ENCODE measurements around the gene GALNT2.
A peak's percentile ranks its signal among the peaks of the same experiment; 100 is the strongest.

The GALNT2 gene

GRCh38 chr1:230097370-230097769 is 30.3 kb downstream of the GALNT2 start:
- DNase-seq: no peak

GRCh38 chr1:230098723-230099122 is 31.7 kb downstream of the GALNT2 start:
- DNase-seq: no peak

- no peak for DNase-seq
These were observed 32.4 kb downstream of the GALNT2 start for GRCh38 chr1:230099465-230099864.

- DNase-seq: no peak
These were observed 33.9 kb downstream of the GALNT2 start for GRCh38 chr1:230100932-230101331.

GRCh38 chr1:230101556-230101955 is 34.5 kb downstream of the GALNT2 start:
- DNase-seq: no peak

GRCh38 chr1:230102046-230102445 is 35.0 kb downstream of the GALNT2 start:
- no peak for DNase-seq

GRCh38 chr1:230102472-230102871 is 35.4 kb downstream of the GALNT2 start:
- no peak for DNase-seq

- DNase-seq: no peak
These were observed 36.5 kb downstream of the GALNT2 start for GRCh38 chr1:230103306-230104173.

GRCh38 chr1:230104395-230105244 is 37.6 kb downstream of the GALNT2 start:
- peak; percentile 63 for DNase-seq

- no peak for DNase-seq
These were observed 38.3 kb downstream of the GALNT2 start for GRCh38 chr1:230105245-230105753.

GRCh38 chr1:230105754-230106625 is 39.0 kb downstream of the GALNT2 start:
- no peak for DNase-seq

GRCh38 chr1:230107941-230108340 is 40.9 kb downstream of the GALNT2 start:
- DNase-seq: no peak

- DNase-seq: no peak
These were observed 41.5 kb downstream of the GALNT2 start for GRCh38 chr1:230108580-230108979.

GRCh38 chr1:230109066-230109465 is 42.0 kb downstream of the GALNT2 start:
- no peak for DNase-seq

- DNase-seq: peak; percentile 51
These were observed 43.0 kb downstream of the GALNT2 start for GRCh38 chr1:230109895-230110667.

GRCh38 chr1:230110971-230111370 is 43.9 kb downstream of the GALNT2 start:
- DNase-seq: no peak

GRCh38 chr1:230112131-230112701 is 45.2 kb downstream of the GALNT2 start:
- no peak for DNase-seq

GRCh38 chr1:230112782-230113181 is 45.7 kb downstream of the GALNT2 start:
- no peak for DNase-seq

- DNase-seq: no peak
These were observed 46.2 kb downstream of the GALNT2 start for GRCh38 chr1:230113235-230113592.

GRCh38 chr1:230113593-230114236 is 46.7 kb downstream of the GALNT2 start:
- no peak for DNase-seq

GRCh38 chr1:230114237-230114651 is 47.2 kb downstream of the GALNT2 start:
- DNase-seq: no peak

Data from CD4-positive, alpha-beta T cell treated with Interleukin-15 for 1 hour (primary cell).